Stimulated activated naive B cell treated with anti-CD40 and anti-IgM and Interleukin-4, amounts not matched to agents 10 μg/mL and 1 μg/mL and 100 μg/mL, for 72 hours (primary cell): ENCODE measurements around the gene FZD10.

Source experiments
- ATAC-seq, 2 donors: fragments of 150-1000 bp; cut with Tn5 transposase; replicated peaks; 2 replicates each; pipeline ENCODE4 v1.10.0; 2021; ENCODE audit warnings: moderate library complexity in 1 of 2
- DNase-seq: peaks from one replicate; pipeline ENCODE4 v3.0.0; 2021
- H3K27ac Mint-ChIP-seq: one replicate; pipeline ENCODE4 v1.8.0; 2022; ENCODE audit warnings: mild to moderate bottlenecking, mixed read lengths
- H3K27me3 Mint-ChIP-seq, 2 donors: one replicate each; pipeline ENCODE4 v1.8.0; 2022; ENCODE audit warnings: mixed read lengths in 2 of 2
- H3K36me3 Mint-ChIP-seq, 2 donors: one replicate each; pipeline ENCODE4 v1.8.0; 2022; ENCODE audit warnings: mixed read lengths in 2 of 2, mild to moderate bottlenecking in 1 of 2
- H3K4me1 Mint-ChIP-seq, 2 donors: one replicate each; pipeline ENCODE4 v1.8.0; 2022; ENCODE audit warnings: mixed read lengths in 2 of 2, mild to moderate bottlenecking in 1 of 2
- H3K4me3 Mint-ChIP-seq, 2 donors: one replicate each; pipeline ENCODE4 v1.8.0; 2022; ENCODE audit warnings: mild to moderate bottlenecking in 2 of 2, mixed read lengths in 2 of 2, moderate library complexity in 1 of 2
- H3K9me3 Mint-ChIP-seq, 2 donors: one replicate each; pipeline ENCODE4 v1.8.0; 2022; ENCODE audit warnings: mixed read lengths in 2 of 2, mild to moderate bottlenecking in 1 of 2

Gene FZD10

GRCh38 chr12:130139567-130140421 is 22.5 kb upstream of the FZD10 start:
- H3K4me1 Mint-ChIP-seq: no peaks in the 10 kb centered on the region
- no peak overlapping the region for H3K27ac Mint-ChIP-seq
- H3K9me3 Mint-ChIP-seq: peaks cover 7 to 10% of the 10 kb centered on the region in 2 donors
- ATAC-seq (no peak), DNase-seq (no peak)
- H3K36me3 Mint-ChIP-seq: no peaks in the 10 kb centered on the region
- H3K27me3 Mint-ChIP-seq: peaks cover 0 to 4% of the 10 kb centered on the region in 2 donors
- no peak overlapping the region for H3K4me3 Mint-ChIP-seq

GRCh38 chr12:130141105-130141504 is 21.2 kb upstream of the FZD10 start:
- Mint-ChIP-seq H3K4me3 (no peak overlapping the region), H3K27ac (no peak overlapping the region), H3K4me1 (no peaks in the 10 kb centered on the region), H3K9me3 (peaks cover 0 to 1% of the 10 kb centered on the region in 2 donors), H3K27me3 (peaks cover 0 to 7% of the 10 kb centered on the region in 2 donors), H3K36me3 (no peaks in the 10 kb centered on the region)
- DNase-seq: no peak
- no peak for ATAC-seq

- ATAC-seq (no peak), DNase-seq (no peak)
- Mint-ChIP-seq H3K4me1 (no peaks in the 10 kb centered on the region), H3K4me3 (no peak overlapping the region), H3K36me3 (no peaks in the 10 kb centered on the region), H3K27me3 (peaks cover 0 to 7% of the 10 kb centered on the region in 2 donors), H3K9me3 (peaks cover 0 to under 1% of the 10 kb centered on the region in 2 donors), H3K27ac (no peak overlapping the region)
Measured at GRCh38 chr12:130141901-130142683, 20.2 kb upstream of the FZD10 start.

GRCh38 chr12:130142736-130143135 is 19.5 kb upstream of the FZD10 start:
- ATAC-seq (no peak), DNase-seq (no peak)
- H3K36me3 Mint-ChIP-seq: no peaks in the 10 kb centered on the region
- peaks cover 0 to 7% of the 10 kb centered on the region in 2 donors for H3K27me3 Mint-ChIP-seq
- H3K4me1 Mint-ChIP-seq: no peaks in the 10 kb centered on the region
- peaks cover 0 to 1% of the 10 kb centered on the region in 2 donors for H3K9me3 Mint-ChIP-seq
- H3K27ac Mint-ChIP-seq: no peak overlapping the region
- H3K4me3 Mint-ChIP-seq: no peak overlapping the region

- Mint-ChIP-seq H3K4me1 (no peaks in the 10 kb centered on the region), H3K36me3 (no peaks in the 10 kb centered on the region), H3K9me3 (peaks cover 0 to 1% of the 10 kb centered on the region in 2 donors), H3K4me3 (no peak overlapping the region), H3K27ac (no peak overlapping the region), H3K27me3 (peaks cover 0 to 7% of the 10 kb centered on the region in 2 donors)
- ATAC-seq (no peak), DNase-seq (no peak)
Measured at GRCh38 chr12:130143136-130143535, 19.1 kb upstream of the FZD10 start.

- no peaks in the 10 kb centered on the region for H3K4me1 Mint-ChIP-seq
- peaks cover 0 to 7% of the 10 kb centered on the region in 2 donors for H3K27me3 Mint-ChIP-seq
- no peak overlapping the region for H3K27ac Mint-ChIP-seq
- no peaks in the 10 kb centered on the region for H3K36me3 Mint-ChIP-seq
- H3K9me3 Mint-ChIP-seq: peaks cover 0 to 1% of the 10 kb centered on the region in 2 donors
- DNase-seq (no peak), ATAC-seq (no peak)
- no peak overlapping the region for H3K4me3 Mint-ChIP-seq
Measured at GRCh38 chr12:130144256-130144655, 18.0 kb upstream of the FZD10 start.

- no peak for DNase-seq
- H3K4me3 Mint-ChIP-seq: no peak overlapping the region
- H3K27me3 Mint-ChIP-seq: peaks cover 0 to 7% of the 10 kb centered on the region in 2 donors
- no peaks in the 10 kb centered on the region for H3K4me1 Mint-ChIP-seq
- ATAC-seq: no peak
- H3K9me3 Mint-ChIP-seq: peaks cover 0 to 1% of the 10 kb centered on the region in 2 donors
- no peak overlapping the region for H3K27ac Mint-ChIP-seq
- no peaks in the 10 kb centered on the region for H3K36me3 Mint-ChIP-seq
Measured at GRCh38 chr12:130145731-130146130, 16.5 kb upstream of the FZD10 start.

GRCh38 chr12:130146176-130146931 is 15.9 kb upstream of the FZD10 start:
- Mint-ChIP-seq H3K4me1 (no peaks in the 10 kb centered on the region), H3K9me3 (peaks cover 0 to 1% of the 10 kb centered on the region in 2 donors), H3K27ac (no peak overlapping the region), H3K27me3 (peaks cover 0 to 6% of the 10 kb centered on the region in 2 donors), H3K36me3 (no peaks in the 10 kb centered on the region), H3K4me3 (no peak overlapping the region)
- ATAC-seq (no peak), DNase-seq (no peak)

- Mint-ChIP-seq H3K4me3 (no peak overlapping the region), H3K36me3 (no peaks in the 10 kb centered on the region), H3K4me1 (no peaks in the 10 kb centered on the region), H3K9me3 (peaks cover 0 to 1% of the 10 kb centered on the region in 2 donors), H3K27ac (no peak overlapping the region), H3K27me3 (peaks cover 0 to 5% of the 10 kb centered on the region in 2 donors)
- ATAC-seq: no peak
- no peak for DNase-seq
Measured at GRCh38 chr12:130147875-130148596, 14.2 kb upstream of the FZD10 start.

- no peak for DNase-seq
- Mint-ChIP-seq H3K27ac (no peak overlapping the region), H3K27me3 (peaks cover 17 to 28% of the 10 kb centered on the region in 2 donors), H3K9me3 (peaks cover 0 to 1% of the 10 kb centered on the region in 2 donors), H3K4me1 (no peaks in the 10 kb centered on the region), H3K4me3 (no peak overlapping the region), H3K36me3 (no peaks in the 10 kb centered on the region)
- ATAC-seq: no peak
Measured at GRCh38 chr12:130151846-130152245, 10.4 kb upstream of the FZD10 start.

- H3K4me3 Mint-ChIP-seq: no peak overlapping the region
- ATAC-seq: no peak
Measured at GRCh38 chr12:130152386-130152785, 9.9 kb upstream of the FZD10 start.

GRCh38 chr12:130153803-130154202 is 8.5 kb upstream of the FZD10 start:
- no peaks in the 10 kb centered on the region for H3K9me3 Mint-ChIP-seq
- ATAC-seq: no peak
- H3K27me3 Mint-ChIP-seq: peaks cover 20 to 33% of the 10 kb centered on the region in 2 donors
- H3K36me3 Mint-ChIP-seq: no peaks in the 10 kb centered on the region
- no peak overlapping the region for H3K27ac Mint-ChIP-seq
- H3K4me1 Mint-ChIP-seq: no peaks in the 10 kb centered on the region
- no peak overlapping the region for H3K4me3 Mint-ChIP-seq
- DNase-seq: no peak

More at GRCh38 chr12:130152386-130152785, 9.9 kb upstream of the FZD10 start:
- Mint-ChIP-seq H3K36me3 (no peaks in the 10 kb centered on the region), H3K9me3 (no peaks in the 10 kb centered on the region), H3K27me3 (peaks cover 20 to 33% of the 10 kb centered on the region in 2 donors), H3K4me1 (no peaks in the 10 kb centered on the region), H3K27ac (no peak overlapping the region)
- DNase-seq: no peak

GRCh38 chr12:130154276-130155070 is 7.8 kb upstream of the FZD10 start:
- Mint-ChIP-seq H3K36me3 (no peaks in the 10 kb centered on the region), H3K4me1 (no peaks in the 10 kb centered on the region), H3K27me3 (peaks cover 20 to 33% of the 10 kb centered on the region in 2 donors), H3K4me3 (no peak overlapping the region), H3K9me3 (no peaks in the 10 kb centered on the region), H3K27ac (no peak overlapping the region)
- no peak for DNase-seq
- ATAC-seq: no peak
